Neural cell (in vitro differentiated cells): Measurements from ENCODE around the gene DUSP7. TPM values are rescaled to one million over a fixed set of nuclear protein-coding genes. Genes with fewer than 3 reads are reported as not detected.

ENCODE experiments used
- H2AFZ ChIP-seq: fragments of 200-600, 300-800 bp; sonication (generic), shearing (Covaris generic); 2 replicates; pipeline ENCODE4 v1.6.0; 2014; ENCODE audit warnings: low read depth, mild to moderate bottlenecking, antibody characterized with exemption, low read length, moderate library complexity
- H3F3A ChIP-seq: fragments of 200-600 bp; shearing (Covaris generic); 2 replicates; pipeline ENCODE4 v1.6.1; 2016; ENCODE audit warnings: mild to moderate bottlenecking, moderate library complexity, mixed read lengths, antibody characterized with exemption, low read length; ENCODE audit not compliant: insufficient read depth, poor library complexity, severe bottlenecking
- H3K27ac ChIP-seq: fragments of 200-600, 300-800 bp; sonication (generic), shearing (Covaris generic); 2 replicates; pipeline ENCODE4 v1.5.1; 2014; ENCODE audit warnings: mild to moderate bottlenecking, low read length, moderate library complexity
- H3K27me3 ChIP-seq: fragments of 300-800, 200-600 bp; sonication (generic), shearing (Covaris generic); 2 replicates; pipeline ENCODE4 v1.6.0; 2014; ENCODE audit warnings: mild to moderate bottlenecking, low read depth, low read length, moderate library complexity; ENCODE audit not compliant: insufficient read depth
- H3K36me3 ChIP-seq: fragments of 300-800, 200-600 bp; sonication (generic), shearing (Covaris generic); 2 replicates; pipeline ENCODE4 v1.5.1; 2014; ENCODE audit warnings: mild to moderate bottlenecking, antibody characterized with exemption, low read length, moderate library complexity; ENCODE audit not compliant: insufficient read depth
- H3K4me2 ChIP-seq: fragments of 300-800, 200-600 bp; sonication (generic), shearing (Covaris generic); 2 replicates; pipeline ENCODE4 v1.6.0; 2014; ENCODE audit warnings: mild to moderate bottlenecking, low read length
- H3K4me3 ChIP-seq: fragments of 300-800, 200-600 bp; sonication (generic), shearing (Covaris generic); 2 replicates; pipeline ENCODE4 v1.5.1; 2014; ENCODE audit warnings: mild to moderate bottlenecking, low read length, moderate library complexity
- H3K79me2 ChIP-seq: fragments of 200-600 bp; shearing (Covaris generic); replicated peaks from 2 replicates; pipeline ENCODE4 v1.6.0; 2014; ENCODE audit warnings: mild to moderate bottlenecking, low read length, moderate library complexity; ENCODE audit not compliant: insufficient read depth
- H3K9ac ChIP-seq: fragments of 300-800, 200-600 bp; sonication (generic), shearing (Covaris generic); 2 replicates; pipeline ENCODE4 v1.6.1; 2016; ENCODE audit warnings: mild to moderate bottlenecking, low read length, mixed read lengths
- H3K9me2 ChIP-seq: fragments of 200-600 bp; shearing (Covaris generic); 2 replicates; pipeline ENCODE4 v1.6.1; 2016; ENCODE audit warnings: mild to moderate bottlenecking, low read length, mixed read lengths; ENCODE audit not compliant: insufficient read depth
- H3K9me3 ChIP-seq: fragments of 200-600, 300-800 bp; sonication (generic), shearing (Covaris generic); 2 replicates; pipeline ENCODE4 v1.6.1; 2016; ENCODE audit warnings: mild to moderate bottlenecking, mixed run types, low read length, moderate library complexity, mixed read lengths
- H4K20me1 ChIP-seq: fragments of 200-600 bp; shearing (Covaris generic); 2 replicates; pipeline ENCODE4 v1.6.1; 2016; ENCODE audit warnings: mild to moderate bottlenecking, mixed run types; ENCODE audit not compliant: insufficient read depth
- CTCF ChIP-seq: fragments of 450-650 bp; IDR thresholded peaks from 2 replicates; pipeline ENCODE4 v1.5.1; 2014; ENCODE audit warnings: antibody characterized with exemption, mild to moderate bottlenecking, moderate library complexity; ENCODE audit not compliant: poor library complexity, severe bottlenecking
- EP300 ChIP-seq: fragments of 450-650 bp; conservative IDR thresholded peaks from 2 replicates; pipeline ENCODE4 v1.6.1; 2014; ENCODE audit warnings: antibody characterized with exemption, mild to moderate bottlenecking, moderate library complexity; ENCODE audit not compliant: poor library complexity, severe bottlenecking
- EZH2 ChIP-seq: fragments of 200-600, 300-800 bp; shearing (Covaris generic), sonication (generic); IDR thresholded peaks from 2 replicates; pipeline ENCODE4 v1.6.1; 2014; ENCODE audit warnings: antibody characterized with exemption, low read length, borderline replicate concordance, mild to moderate bottlenecking; ENCODE audit not compliant: insufficient read depth, poor library complexity, severe bottlenecking
- MXI1 ChIP-seq: fragments of 450-650 bp; conservative IDR thresholded peaks from 2 replicates; pipeline ENCODE4 v1.6.1; 2014; ENCODE audit warnings: antibody characterized with exemption, mild to moderate bottlenecking; ENCODE audit not compliant: poor library complexity, severe bottlenecking
- POLR2AphosphoS5 ChIP-seq: IDR thresholded peaks from 2 replicates; pipeline ENCODE4 v1.6.1; 2012
- RAD21 ChIP-seq: fragments of 450-650 bp; conservative IDR thresholded peaks from 2 replicates; pipeline ENCODE4 v1.6.1; 2014; ENCODE audit warnings: antibody characterized with exemption, mild to moderate bottlenecking, moderate library complexity
- REST ChIP-seq: IDR thresholded peaks from 2 replicates; pipeline ENCODE4 v1.6.1; 2012; ENCODE audit warnings: borderline replicate concordance
- SMC3 ChIP-seq: fragments of 450-650 bp; conservative IDR thresholded peaks from 2 replicates; pipeline ENCODE4 v1.6.1; 2014; ENCODE audit warnings: antibody characterized with exemption, mild to moderate bottlenecking, moderate library complexity; ENCODE audit not compliant: poor library complexity
- TAF1 ChIP-seq: IDR thresholded peaks from 2 replicates; pipeline ENCODE4 v1.6.1; 2012; ENCODE audit warnings: low read depth
- polyA plus RNA-seq: library from polyadenylated mRNA; depleted of rRNA; stranded (reverse); fragments of >200 nt; gene quantifications from 2 replicates; pipeline ENCODE4 v1.2.3, GENCODE V29; 2014

The DUSP7 gene
- polyA plus RNA-seq, 1 donor from 2014 or later = 8.5 TPM

GRCh38 chr3:52024765-52025452 is 31.5 kb downstream of the DUSP7 start:
- no peak overlapping the region for H3K9ac ChIP-seq
- H3K9me3 ChIP-seq = no peaks in the 10 kb centered on the region
- no peaks in the 10 kb centered on the region for H3K9me2 ChIP-seq
- no peaks in the 10 kb centered on the region for H3K36me3 ChIP-seq
- no peak overlapping the region for H3K27ac ChIP-seq
- H4K20me1 ChIP-seq = no peaks in the 10 kb centered on the region
- no peaks in the 10 kb centered on the region for H3F3A ChIP-seq
- no peak overlapping the region for H3K4me2 ChIP-seq
- H3K79me2 ChIP-seq = no peaks in the 10 kb centered on the region
- no peak for TF ChIP-seq EP300
- TF ChIP-seq RAD21 = no peak
- TF ChIP-seq REST = no peak
- no peak for TF ChIP-seq SMC3
- TF ChIP-seq MXI1 = no peak
- H3K4me3 ChIP-seq = no peak overlapping the region
- H2AFZ ChIP-seq = no peak overlapping the region
- H3K27me3 ChIP-seq = no peaks in the 10 kb centered on the region

GRCh38 chr3:52023860-52024764 is 32.3 kb downstream of the DUSP7 start:
- Histone ChIP-seq H3K79me2 (no peaks in the 10 kb centered on the region), H3K27me3 (no peaks in the 10 kb centered on the region), H2AFZ (no peak overlapping the region), H3K4me2 (no peak overlapping the region), H3F3A (no peaks in the 10 kb centered on the region), H3K27ac (no peak overlapping the region), H3K9me2 (no peaks in the 10 kb centered on the region), H3K36me3 (no peaks in the 10 kb centered on the region), H3K4me3 (no peak overlapping the region), H4K20me1 (no peaks in the 10 kb centered on the region), H3K9ac (no peak overlapping the region), H3K9me3 (no peaks in the 10 kb centered on the region)
- TF ChIP-seq TAF1 (no peak), CTCF (no peak), REST (no peak), RAD21 (no peak), POLR2AphosphoS5 (no peak), EP300 (no peak), MXI1 (no peak), SMC3 (no peak), EZH2 (no peak)
